GM18520 (cell line): ENCODE results near the gene NDUFS7.

ENCODE experiments used
- ATAC-seq: cut with Tn5 transposase; IDR thresholded peaks from one replicate; pipeline ENCODE4 v1.9.1; 2021; ENCODE audit not compliant: unreplicated experiment

The NDUFS7 gene

GRCh38 chr19:1383312-1384084 lies at the start of gene NDUFS7:
Gene NDUFS7 (plus strand): TSS chr19:1383907. CDS start chr19:1383927, 20 bp downstream.
- peak; percentile 90 for ATAC-seq

DNA sequence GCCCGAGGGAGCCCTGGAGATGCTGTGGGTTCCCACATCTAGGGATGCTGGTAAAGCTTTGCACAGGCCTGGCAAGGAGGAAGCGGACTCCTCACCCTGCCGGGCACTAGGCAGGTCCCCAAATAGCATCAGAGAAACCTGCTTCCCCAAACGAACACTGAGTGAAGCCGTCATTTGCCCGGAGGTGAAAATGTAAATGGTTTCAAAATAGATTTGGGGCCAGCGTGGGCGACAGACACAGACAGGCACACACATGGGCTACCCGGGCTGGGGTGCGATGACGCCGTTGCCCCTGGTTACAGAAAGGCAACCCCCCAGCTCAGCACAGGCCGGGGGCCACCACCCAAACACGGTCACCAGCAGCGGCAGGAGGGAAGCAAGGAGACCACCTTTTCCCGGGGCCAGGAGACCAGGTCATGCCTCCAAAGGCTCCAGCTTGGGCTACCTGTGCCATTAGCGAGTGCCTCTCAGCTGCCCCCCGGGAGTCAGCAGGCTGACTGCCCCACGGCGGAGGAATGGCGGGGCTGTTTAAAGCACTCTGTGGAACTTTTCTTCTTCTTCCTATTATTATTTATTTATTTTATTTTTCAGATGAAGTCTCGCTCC lies 47.5 kb upstream of the NDUFS7 start:
- no peak for ATAC-seq

GRCh38 chr19:1340681-1341469 lies 42.8 kb upstream of the NDUFS7 start:
- no peak for ATAC-seq

GRCh38 chr19:1343041-1343440 lies 40.7 kb upstream of the NDUFS7 start:
- no peak for ATAC-seq

- ATAC-seq: no peak
These were observed 34.5 kb upstream of the NDUFS7 start for GRCh38 chr19:1349211-1349610.

DNA sequence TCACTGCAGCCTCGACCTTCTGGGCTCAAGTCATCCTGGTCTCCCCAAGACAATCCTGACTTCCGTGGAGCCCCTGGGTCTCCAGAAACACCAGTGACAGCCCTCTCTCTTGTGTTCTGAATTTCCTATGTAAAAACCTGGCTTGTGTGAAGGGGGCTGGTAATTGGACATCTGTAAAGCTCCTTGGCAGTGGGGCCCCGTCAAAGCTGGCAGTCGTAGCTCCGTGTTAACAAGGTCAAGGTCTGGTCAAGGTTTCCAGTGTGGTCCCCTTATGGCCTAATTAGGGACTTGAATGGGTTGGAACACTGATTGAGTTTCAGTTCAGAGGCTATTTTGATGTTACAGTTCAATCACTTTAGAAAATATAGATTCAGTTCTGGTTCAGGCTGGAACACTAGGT lies 32.8 kb upstream of the NDUFS7 start:
- ATAC-seq: no peak

- ATAC-seq: no peak
These were observed 32.3 kb upstream of the NDUFS7 start for GRCh38 chr19:1351381-1351851.

- no peak for ATAC-seq
These were observed 30.6 kb upstream of the NDUFS7 start for GRCh38 chr19:1353144-1353543.

- ATAC-seq: no peak
These were observed 28.6 kb upstream of the NDUFS7 start for GRCh38 chr19:1354970-1355567.

GRCh38 chr19:1355568-1356507 lies 27.9 kb upstream of the NDUFS7 start:
- no peak for ATAC-seq

- no peak for ATAC-seq
These were observed 27.2 kb upstream of the NDUFS7 start for GRCh38 chr19:1356508-1356865.

DNA sequence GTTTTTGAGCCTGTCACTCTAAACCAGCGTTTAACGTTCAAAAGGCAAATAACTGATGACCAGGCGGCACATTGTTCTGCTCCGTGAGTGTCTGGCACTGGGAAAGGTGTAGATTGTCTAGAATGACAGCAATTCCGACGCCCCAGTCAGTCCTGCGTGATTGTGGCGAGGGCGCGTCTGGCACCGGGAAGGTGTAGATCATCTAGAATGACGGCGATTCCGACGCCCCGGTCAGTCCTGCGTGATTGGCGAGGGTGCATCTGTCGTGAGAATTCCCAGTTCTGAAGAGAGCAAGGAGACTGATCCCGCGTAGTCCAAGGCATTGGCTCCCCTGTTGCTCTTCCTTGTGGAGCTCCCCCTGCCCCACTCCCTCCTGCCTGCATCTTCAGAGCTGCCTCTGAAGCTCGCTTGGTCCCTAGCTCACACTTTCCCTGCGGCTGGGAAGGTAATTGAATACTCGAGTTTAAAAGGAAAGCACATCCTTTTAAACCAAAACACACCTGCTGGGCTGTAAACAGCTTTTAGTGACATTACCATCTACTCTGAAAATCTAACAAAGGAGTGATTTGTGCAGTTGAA lies 26.1 kb upstream of the NDUFS7 start:
- no peak for ATAC-seq

DNA sequence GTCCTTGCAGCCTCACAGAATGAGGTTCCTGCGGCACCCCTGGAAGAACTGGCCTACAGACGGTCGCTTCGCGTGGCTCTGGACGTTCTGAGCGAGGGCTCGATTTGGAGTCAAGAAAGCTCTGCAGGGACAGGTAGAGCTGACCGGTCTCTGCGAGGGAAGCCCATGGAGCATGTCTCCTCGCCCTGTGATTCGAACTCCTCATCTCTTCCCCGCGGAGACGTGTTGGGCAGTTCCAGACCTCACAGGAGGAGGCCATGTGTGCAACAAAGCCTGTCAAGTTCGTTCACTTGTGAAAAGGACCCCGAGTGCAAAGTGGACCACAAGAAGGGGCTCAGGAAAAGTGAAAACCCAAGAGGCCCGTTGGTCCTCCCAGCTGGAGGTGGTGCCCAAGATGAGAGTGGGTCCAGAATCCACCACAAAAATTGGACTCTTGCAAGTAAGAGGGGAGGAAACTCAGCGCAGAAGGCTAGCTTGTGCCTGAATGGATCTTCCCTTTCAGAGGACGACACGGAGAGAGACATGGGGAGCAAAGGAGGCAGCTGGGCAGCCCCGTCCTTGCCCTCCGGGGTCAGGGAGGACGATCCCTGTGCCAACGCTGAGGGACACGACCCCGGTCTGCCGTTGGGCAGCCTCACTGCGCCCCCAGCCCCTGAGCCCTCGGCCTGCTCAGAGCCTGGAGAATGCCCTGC lies 23.4 kb upstream of the NDUFS7 start:
- no peak for ATAC-seq

DNA sequence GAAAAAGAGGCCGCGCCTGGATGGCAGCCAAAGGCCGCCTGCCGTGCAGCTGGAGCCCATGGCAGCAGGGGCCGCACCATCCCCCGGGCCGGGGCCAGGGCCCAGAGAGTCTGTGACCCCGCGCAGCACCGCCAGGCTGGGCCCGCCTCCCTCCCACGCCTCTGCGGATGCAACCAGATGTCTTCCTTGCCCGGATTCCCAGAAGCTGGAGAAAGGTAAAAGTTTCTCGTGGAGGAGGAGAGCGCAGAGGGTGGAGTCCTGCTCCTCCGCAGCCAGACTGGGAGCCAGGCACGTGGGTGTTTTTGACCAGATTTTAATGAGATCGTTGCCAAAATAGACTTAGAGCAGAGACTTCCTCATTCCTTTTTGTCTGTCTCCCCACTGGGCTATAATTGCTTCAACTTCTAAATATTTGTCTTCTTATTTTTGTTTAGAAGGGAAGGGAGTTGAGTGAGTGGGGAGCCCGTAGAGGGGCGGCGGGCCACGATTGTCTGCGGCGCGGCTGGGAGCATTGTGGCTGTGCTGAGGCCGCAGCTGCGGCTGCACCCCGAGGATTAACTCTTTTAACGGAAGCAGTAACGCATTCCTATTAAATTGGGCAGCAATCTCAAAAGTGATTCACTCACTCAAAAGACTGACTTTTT lies 22.8 kb upstream of the NDUFS7 start:
- ATAC-seq: no peak

DNA sequence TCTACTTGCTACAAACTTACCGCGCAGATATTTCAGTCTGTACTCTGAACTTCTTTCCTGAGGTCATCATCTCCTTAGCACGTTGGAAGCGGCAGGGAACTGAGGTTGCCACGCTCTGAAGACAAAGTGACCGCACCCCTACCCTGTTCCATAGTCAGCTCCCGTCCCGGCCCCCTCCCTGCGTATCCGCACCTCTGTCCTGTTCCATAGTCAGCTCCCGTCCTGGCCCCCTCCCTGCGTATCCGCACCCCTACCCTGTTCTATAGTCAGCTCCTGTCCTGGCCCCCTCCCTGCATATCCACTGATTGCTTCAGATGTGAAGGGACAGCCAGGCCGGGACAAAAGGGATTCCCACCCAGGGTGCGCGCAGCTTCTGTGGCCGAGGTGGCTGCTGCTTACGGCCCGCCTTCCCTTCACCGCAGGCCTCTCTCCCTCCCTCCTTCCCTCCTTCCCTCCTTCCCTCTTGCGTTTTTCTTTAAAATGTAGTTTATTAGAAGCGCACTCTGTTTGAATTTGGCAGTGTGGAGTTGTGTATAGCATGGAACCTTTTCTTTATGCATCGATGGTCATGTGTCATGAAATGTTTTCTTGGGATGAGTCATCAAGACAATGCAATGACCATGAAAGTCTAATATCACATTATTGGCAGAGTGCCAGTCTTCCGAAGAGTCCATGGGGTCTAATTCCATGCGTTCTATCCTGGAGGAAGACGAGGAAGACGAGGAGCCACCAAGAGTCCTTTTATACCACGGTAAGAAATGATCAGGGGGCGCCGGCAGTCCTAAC lies 21.9 kb upstream of the NDUFS7 start:
- ATAC-seq: no peak

- no peak for ATAC-seq
These were observed 21.1 kb upstream of the NDUFS7 start for GRCh38 chr19:1362387-1363257.

DNA sequence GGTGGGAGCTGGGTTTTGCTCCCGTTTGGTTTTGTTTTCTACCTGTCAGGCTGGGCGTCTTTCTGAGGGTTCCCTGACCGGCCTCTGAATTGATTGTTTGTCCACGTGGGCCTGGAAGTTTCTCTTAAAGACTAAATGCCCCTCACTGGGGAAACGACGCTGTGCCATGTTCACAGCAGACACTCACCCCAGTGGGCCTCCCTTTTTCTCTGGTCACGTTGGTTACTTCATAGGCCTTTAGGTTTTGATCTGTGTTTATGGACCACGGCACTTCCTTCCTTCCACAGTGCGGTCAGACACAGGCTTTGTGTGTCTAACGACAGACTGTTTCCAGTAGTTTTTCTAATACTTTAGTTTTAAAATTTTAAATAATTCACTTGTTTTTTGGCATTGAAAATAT lies 20.1 kb upstream of the NDUFS7 start:
- no peak for ATAC-seq
